LoVo (cell line): Measurements from ENCODE around the gene AKTIP.
"Not testable (repeated sequence)": the region's sequence is repeated elsewhere in the genome, so short reads cannot be mapped to it uniquely, and the experiment has no call there.

Source experiments
- DNase-seq: peaks from one replicate; pipeline ENCODE4 v3.0.0-alpha.2; 2016; ENCODE audit warnings: low spot score

The AKTIP gene

GRCh38 chr16:53502331-53503269 is at the start of gene AKTIP:
Gene AKTIP, minus strand, starts transcription at chr16:53503209. Its CDS starts 2,950 bp downstream, at chr16:53500259.
- peak; percentile 60 for DNase-seq

DNA sequence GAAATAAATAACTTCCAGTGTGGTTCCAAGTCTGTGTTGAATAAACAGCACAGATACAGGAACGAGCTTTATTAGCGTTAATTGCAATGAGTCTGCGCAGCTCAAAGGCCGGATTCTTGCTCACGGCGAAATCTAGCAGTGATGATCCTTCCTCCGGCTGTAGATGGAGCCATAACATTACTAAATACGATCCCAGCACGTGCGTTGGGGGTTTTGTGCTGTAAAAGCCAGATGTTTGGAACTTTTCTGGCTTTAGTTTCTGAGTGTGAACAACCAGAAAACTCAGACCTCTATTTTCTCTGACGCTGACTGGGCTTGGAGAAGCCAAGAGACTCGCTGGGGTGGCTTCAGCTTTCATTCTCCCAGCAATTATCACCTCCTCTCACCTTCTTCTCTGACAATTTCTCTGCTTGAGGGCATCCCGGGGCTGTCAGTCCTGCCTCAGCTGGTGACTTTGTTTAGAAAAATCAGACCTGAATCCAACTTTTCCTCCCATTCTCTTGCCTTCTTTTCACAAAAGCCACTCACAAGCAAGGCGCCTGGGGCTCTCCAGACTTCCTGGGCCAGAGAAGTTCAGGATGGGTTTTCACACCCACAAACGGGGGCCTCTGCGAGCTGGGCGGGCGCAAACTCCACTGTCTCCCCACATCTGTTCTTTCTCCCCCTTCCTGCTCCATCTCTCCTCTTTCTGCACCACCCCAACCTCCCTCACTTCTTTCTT is 47.1 kb upstream of the AKTIP start:
- DNase-seq: peak; percentile 67

GRCh38 chr16:53546988-53547391 is 44.0 kb upstream of the AKTIP start:
- DNase-seq: no peak

- DNase-seq: no peak
These were observed 42.4 kb upstream of the AKTIP start for GRCh38 chr16:53545433-53545832.

DNA sequence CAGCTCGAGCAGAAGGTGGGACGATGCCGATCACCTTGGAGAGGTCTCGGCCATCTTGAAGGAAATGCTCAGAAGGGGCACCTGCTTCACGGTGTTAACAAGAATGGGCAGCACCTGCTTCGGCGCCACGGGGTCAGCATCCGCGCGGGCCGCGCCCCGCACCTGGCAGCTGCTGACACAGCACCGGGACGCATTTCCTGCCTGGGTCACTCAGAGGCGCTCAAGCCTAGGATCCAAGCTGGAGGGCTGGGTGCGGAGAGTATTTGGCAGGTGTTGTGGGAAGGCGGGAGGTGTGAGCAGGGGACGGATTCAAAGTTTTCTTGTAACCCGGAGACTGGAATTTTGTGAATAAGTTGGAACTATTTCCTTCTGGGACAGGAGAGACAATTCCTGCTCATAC is 39.3 kb upstream of the AKTIP start:
- no peak for DNase-seq

GRCh38 chr16:53541326-53541725 is 38.3 kb upstream of the AKTIP start:
- no peak for DNase-seq

- not testable (repeated sequence) for DNase-seq
These were observed 37.0 kb upstream of the AKTIP start for GRCh38 chr16:53539759-53540718.

DNA sequence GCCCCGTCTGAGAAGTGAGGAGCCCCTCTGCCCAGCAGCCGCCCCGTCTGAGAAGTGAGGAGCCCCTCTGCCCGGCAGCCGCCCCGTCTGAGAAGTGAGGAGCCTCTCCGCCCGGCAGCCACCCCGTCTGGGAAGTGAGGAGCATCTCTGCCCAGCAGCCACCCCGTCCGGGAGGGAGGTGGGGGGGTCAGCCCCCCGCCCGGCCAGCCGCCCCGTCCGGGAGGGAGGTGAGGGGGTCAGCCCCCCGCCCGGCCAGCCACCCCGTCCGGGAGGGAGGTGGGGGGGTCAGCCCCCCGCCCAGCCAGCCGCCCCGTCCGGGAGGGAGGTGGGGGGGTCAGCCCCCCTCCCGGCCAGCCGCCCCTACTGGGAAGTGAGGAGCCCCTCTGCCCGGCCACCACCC is 36.3 kb upstream of the AKTIP start:
- not testable (repeated sequence) for DNase-seq

GRCh38 chr16:53537626-53538025 is 34.6 kb upstream of the AKTIP start:
- no peak for DNase-seq

GRCh38 chr16:53534206-53534605 is 31.2 kb upstream of the AKTIP start:
- no peak for DNase-seq

DNA sequence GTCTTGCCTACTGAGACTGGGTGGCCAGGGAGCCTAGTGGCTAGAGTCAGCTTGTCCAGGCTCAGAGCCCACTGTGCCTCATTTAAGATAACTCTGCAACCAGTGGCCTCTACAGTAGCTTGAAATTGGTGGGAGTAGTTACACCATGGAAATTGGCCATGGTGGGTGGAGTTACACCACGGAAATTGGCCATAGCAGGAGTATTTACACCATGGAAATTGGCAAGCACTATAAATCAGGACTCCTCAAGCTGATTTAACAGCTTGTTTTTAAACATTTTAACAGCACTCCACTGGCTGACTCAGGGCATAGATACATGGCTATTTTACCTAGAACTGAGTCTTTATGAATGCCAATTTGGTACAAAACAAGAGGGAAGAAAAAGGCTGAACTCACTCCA is 27.7 kb upstream of the AKTIP start:
- DNase-seq: no peak

- DNase-seq: no peak
These were observed 27.0 kb upstream of the AKTIP start for GRCh38 chr16:53530046-53530445.

DNA sequence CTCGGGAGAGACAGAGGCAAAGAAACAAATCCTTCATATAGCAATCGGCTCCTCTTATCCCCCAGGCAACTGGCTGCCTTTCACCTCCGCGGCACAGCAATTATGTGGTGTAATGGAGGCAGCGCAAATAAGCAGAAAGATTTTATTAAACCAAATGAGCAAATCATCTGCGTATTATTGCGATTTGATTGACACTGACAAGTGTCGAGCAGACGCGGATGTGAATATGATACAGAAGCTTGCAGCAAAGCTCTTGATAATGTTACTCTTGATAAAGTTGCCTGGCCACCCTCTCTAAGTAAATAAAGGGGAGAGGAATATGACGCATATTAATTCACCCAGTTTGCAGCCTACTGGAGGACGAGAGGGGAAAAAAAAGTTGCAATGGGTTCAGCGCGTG is 26.5 kb upstream of the AKTIP start:
- DNase-seq: no peak

DNA sequence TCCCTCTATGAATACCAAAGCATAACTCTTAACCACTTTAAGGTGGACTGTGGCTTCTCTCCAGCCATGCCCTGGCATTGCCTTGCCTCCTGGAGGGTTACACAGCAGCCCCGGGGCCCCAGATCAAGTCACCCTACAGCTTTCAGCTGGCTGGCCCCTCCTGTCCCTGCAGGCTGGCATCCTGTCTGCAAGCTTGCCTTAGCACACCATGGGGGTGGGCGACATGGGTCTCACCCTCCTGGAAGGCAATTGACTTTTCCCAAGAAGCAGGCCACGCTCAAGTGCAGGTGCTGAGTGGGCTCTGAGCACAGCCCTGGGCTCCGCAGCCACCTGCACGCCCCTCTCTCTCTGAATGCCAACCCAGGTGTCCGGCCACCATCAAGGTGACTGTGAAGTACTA is 25.8 kb upstream of the AKTIP start:
- no peak for DNase-seq

- DNase-seq: no peak
These were observed 21.1 kb upstream of the AKTIP start for GRCh38 chr16:53523971-53524548.

DNA sequence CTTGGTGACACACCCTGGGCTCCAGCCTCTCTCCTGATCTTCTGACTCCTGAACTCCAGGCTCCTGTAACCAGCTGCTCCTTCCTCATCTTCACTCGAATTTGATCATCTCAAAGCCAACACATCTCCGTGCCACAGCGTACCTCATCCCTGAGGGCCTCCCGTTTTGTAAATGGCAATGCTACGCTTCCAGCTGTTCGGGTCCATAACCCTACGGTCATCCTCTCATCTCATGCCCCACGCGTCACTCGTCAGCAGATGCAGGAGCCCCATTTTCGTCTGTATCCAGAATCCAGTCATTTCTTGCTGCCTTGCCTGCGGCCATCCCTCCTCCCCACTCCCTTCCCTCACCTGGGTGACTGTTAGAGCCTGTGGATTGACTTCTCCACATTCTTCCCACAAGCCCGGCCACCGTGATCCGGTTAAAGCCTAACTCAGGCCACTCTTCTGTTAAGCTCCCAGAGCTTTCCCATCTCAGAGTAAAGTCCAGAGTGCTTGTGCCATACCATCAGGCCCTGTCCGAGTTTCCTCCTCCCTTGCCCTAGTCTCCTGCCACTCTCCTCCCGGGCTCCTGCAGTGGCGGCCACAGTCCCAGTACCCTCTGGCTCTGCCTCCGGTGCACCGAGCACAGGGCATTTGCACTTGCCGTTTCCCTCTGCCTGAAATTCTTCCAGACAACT is 20.3 kb upstream of the AKTIP start:
- DNase-seq: no peak

DNA sequence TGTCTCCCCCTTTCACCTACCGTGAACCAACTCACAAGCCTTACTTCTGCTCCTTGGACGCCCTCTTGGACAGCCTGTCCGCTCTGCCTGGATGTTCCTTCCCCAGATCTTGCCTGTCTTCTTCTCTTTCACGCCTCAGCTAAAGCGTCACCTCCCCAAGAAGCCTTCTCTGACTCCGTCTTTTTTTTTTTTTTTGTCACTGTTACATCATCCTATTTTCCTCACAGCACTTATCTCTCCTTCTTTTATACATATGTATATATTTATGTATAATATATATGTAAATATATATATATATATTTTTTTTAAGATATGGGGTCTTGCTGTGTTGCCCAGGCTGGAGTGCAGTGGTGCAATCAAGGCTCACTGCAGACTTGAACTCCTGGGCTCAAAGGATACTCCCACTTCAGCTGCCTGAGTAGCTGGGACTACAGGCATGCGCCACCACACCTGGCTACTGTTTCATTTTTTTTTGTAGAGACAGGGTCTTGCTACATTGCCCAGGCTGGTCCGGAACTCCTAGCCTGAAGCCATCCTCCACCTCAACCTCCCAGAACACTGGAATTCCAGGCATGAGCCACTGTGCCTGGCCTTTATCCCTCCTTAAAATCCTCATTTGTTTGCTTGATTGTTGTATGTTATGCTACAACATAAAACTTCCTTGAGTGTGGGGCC is 16.5 kb upstream of the AKTIP start:
- DNase-seq: no peak

- no peak for DNase-seq
These were observed 15.8 kb upstream of the AKTIP start for GRCh38 chr16:53518550-53519416.

GRCh38 chr16:53517851-53518250 is 14.8 kb upstream of the AKTIP start:
- DNase-seq: no peak

GRCh38 chr16:53515811-53516210 is 12.8 kb upstream of the AKTIP start:
- no peak for DNase-seq
